Thoracic aorta (tissue), 2 donors: ENCODE data around the gene CCL18. TPM values are rescaled to one million over a fixed set of nuclear protein-coding genes. Genes with fewer than 3 reads are reported as not detected.
"Not testable (repeated sequence)": the region's sequence is repeated elsewhere in the genome, so short reads cannot be mapped to it uniquely, and the experiment has no call there.

ENCODE experiments used
- ATAC-seq: fragments of 150-250 bp; one replicate; pipeline ENCODE4 v1.8.0; 2017; ENCODE audit warnings: low read depth; ENCODE audit not compliant: insufficient number of reproducible peaks, low FRiP score
- DNase-seq: peaks from one replicate; pipeline ENCODE4 v3.0.0-alpha.2; 2020; ENCODE audit warnings: low spot score
- H3K27ac ChIP-seq, 2 donors: fragments of 200-600 bp; sonication (generic); 1 replicate in 1 of 2; 2 replicates in 1 of 2; pipeline ENCODE4 v1.5.1; 2016; ENCODE audit warnings: mild to moderate bottlenecking in 2 of 2, moderate library complexity in 2 of 2
- H3K27me3 ChIP-seq: fragments of 200-600 bp; sonication (generic); replicated peaks from 2 replicates; pipeline ENCODE4 v1.6.0; 2016; ENCODE audit warnings: mild to moderate bottlenecking; ENCODE audit not compliant: insufficient read depth
- H3K36me3 ChIP-seq: fragments of 200-600 bp; sonication (generic); one replicate; pipeline ENCODE4 v1.5.1; 2016
- H3K4me1 ChIP-seq, 2 donors: fragments of 200-600 bp; sonication (generic); 1 replicate in 1 of 2; 2 replicates in 1 of 2; pipeline versions ENCODE4 v1.5.1 to v1.6.0; 2016; ENCODE audit warnings: low read depth in 2 of 2, mild to moderate bottlenecking in 1 of 2; ENCODE audit not compliant: control insufficient read depth in 1 of 2
- H3K4me3 ChIP-seq: fragments of 200-600 bp; sonication (generic); 2 replicates; pipeline ENCODE4 v1.5.1; 2016; ENCODE audit warnings: mild to moderate bottlenecking
- H3K9me3 ChIP-seq: fragments of 200-600 bp; sonication (generic); 2 replicates; pipeline ENCODE4 v1.5.1; 2016
- total RNA-seq, 2 donors: library from RNA; depleted of rRNA; stranded (reverse); fragments of >200 nt; gene quantifications; one replicate each; pipeline versions ENCODE4 v1.1.0 to v1.2.3, GENCODE V29; 2016
- TF ChIP-seq, protein P1 (sequence below): fragments of 200-600 bp; sonication (generic); IDR thresholded peaks from one replicate; pipeline ENCODE4 v1.5.1; 2019; ENCODE audit warnings: antibody characterized with exemption

Gene CCL18
- total RNA-seq, 2 donors from 2014 or later = 7.7 to 22.8 TPM

- H3K4me1 ChIP-seq = no peaks in the 10 kb centered on the region
- H3K4me3 ChIP-seq = no peak overlapping the region
- no peaks in the 10 kb centered on the region for H3K27me3 ChIP-seq
- H3K9me3 ChIP-seq = no peaks in the 10 kb centered on the region
- H3K27ac ChIP-seq = no peak overlapping the region
- TF ChIP-seq, protein P1, sequence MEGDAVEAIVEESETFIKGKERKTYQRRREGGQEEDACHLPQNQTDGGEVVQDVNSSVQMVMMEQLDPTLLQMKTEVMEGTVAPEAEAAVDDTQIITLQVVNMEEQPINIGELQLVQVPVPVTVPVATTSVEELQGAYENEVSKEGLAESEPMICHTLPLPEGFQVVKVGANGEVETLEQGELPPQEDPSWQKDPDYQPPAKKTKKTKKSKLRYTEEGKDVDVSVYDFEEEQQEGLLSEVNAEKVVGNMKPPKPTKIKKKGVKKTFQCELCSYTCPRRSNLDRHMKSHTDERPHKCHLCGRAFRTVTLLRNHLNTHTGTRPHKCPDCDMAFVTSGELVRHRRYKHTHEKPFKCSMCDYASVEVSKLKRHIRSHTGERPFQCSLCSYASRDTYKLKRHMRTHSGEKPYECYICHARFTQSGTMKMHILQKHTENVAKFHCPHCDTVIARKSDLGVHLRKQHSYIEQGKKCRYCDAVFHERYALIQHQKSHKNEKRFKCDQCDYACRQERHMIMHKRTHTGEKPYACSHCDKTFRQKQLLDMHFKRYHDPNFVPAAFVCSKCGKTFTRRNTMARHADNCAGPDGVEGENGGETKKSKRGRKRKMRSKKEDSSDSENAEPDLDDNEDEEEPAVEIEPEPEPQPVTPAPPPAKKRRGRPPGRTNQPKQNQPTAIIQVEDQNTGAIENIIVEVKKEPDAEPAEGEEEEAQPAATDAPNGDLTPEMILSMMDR = no peak
- ATAC-seq (no peak), DNase-seq (no peak)
- H3K36me3 ChIP-seq = no peaks in the 10 kb centered on the region
Observed at GRCh38 chr17:36094746-36095145, 30.7 kb downstream of the CCL18 start.

DNA sequence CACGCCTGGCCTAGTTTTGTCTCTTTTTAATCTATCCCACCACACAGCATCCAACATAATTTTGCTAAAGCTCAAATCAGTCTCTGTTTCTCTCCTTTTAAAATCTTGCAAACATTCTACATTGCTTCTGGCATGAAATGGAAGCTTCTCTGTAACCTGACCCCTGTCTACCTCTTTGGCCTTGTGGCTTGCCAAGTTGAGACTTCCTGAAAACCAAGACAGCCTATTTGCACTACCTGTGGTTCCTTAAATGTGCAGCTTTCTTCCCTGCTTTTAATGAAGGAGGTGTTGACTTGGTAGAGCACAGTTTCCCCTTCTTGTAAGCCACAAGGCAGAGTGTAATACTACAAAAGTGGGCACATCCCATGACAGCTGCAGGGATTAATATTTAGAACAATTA lies 31.9 kb downstream of the CCL18 start:
- Histone ChIP-seq H3K36me3 (no peaks in the 10 kb centered on the region), H3K9me3 (no peaks in the 10 kb centered on the region), H3K4me1 (no peaks in the 10 kb centered on the region), H3K27me3 (no peaks in the 10 kb centered on the region), H3K27ac (no peak overlapping the region), H3K4me3 (no peak overlapping the region)
- DNase-seq (no peak), ATAC-seq (no peak)
- TF ChIP-seq, protein P1 = no peak

GRCh38 chr17:36099004-36099403 lies 34.9 kb downstream of the CCL18 start:
- not testable (repeated sequence) for H3K27me3 ChIP-seq, H3K9me3 ChIP-seq, DNase-seq, H3K4me1 ChIP-seq, H3K4me3 ChIP-seq, H3K36me3 ChIP-seq, H3K27ac ChIP-seq, ATAC-seq

DNA sequence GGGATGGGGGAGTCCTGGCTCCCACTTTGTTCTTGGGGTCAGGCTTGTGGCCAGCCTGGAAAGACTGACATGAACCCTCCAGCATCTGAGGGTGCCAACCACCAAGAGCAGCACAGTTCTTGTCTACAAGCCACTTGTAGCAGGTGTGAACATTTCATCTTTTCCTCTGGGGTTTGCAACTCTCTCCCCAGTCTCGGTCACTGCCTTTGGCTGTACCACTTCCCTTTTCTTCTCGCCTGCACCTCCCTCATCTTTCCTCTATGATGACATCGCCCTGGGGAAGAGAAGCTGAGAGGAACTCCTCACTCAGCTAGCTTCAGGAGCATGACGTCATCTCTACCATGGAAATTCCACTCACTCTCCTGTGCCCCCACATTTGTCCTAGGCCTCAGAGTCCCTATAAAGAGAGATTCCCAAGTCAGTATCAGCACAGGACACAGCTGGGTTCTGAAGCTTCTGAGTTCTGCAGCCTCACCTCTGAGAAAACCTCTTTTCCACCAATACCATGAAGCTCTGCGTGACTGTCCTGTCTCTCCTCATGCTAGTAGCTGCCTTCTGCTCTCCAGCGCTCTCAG lies 39.4 kb downstream of the CCL18 start, which contains the start of gene CCL4:
Gene CCL4 (plus strand): TSS at position 427 of the 575 bp plus-strand sequence. CDS start 79 bp downstream, at position 506.
- H3K9me3 ChIP-seq, H3K27ac ChIP-seq, H3K4me1 ChIP-seq, ATAC-seq, DNase-seq, H3K36me3 ChIP-seq, H3K27me3 ChIP-seq, H3K4me3 ChIP-seq: not testable (repeated sequence)

GRCh38 chr17:36104246-36104645 lies 40.2 kb downstream of the CCL18 start:
- DNase-seq, H3K27ac ChIP-seq, H3K9me3 ChIP-seq, H3K4me3 ChIP-seq, ATAC-seq, H3K36me3 ChIP-seq, H3K27me3 ChIP-seq, H3K4me1 ChIP-seq: not testable (repeated sequence)

- no peak for DNase-seq
- TF ChIP-seq, protein P1 = no peak
- ATAC-seq = no peak
- Histone ChIP-seq H3K27me3 (no peaks in the 10 kb centered on the region), H3K9me3 (no peaks in the 10 kb centered on the region), H3K4me3 (peak overlapping the region; percentile 19), H3K4me1 (no peaks in the 10 kb centered on the region), H3K27ac (no peak overlapping the region), H3K36me3 (no peaks in the 10 kb centered on the region)
Observed at GRCh38 chr17:36104701-36105181, 40.7 kb downstream of the CCL18 start.
